Measurements from ENCODE around the gene SESN3. TPM values are rescaled to one million over a fixed set of nuclear protein-coding genes. Genes with fewer than 3 reads are reported as not detected.
"Not testable (repeated sequence)": the region's sequence is repeated elsewhere in the genome, so short reads cannot be mapped to it uniquely, and the experiment has no call there.

Gene SESN3
- total RNA-seq, 2 donors from 2014 or later: 9.9 to 13.3 TPM

DNA sequence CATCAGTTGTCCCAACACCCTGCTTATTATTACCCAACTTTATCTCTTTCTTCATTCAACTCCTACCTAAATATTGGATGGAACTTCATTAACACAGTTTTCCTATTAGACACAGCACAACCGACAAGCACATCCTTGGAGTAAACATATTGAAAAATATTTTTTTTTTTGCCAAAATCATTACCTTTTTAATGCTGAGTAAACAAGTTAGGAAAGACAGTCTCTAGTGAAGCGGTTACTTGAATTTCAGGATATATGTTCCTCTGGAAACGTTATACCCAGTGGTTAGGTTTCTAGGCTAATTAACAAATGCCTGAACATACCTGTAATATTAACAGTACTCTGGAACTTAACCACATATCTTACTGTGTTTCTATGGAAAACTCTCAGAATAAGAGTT lies 11.4 kb downstream of the SESN3 start:
- no peaks in the 10 kb centered on the region for H3K36me3 ChIP-seq
- H3K27ac ChIP-seq: no peak overlapping the region
- no peak for DNase-seq (ENCODE audit: low spot score)
- H3K4me3 ChIP-seq: no peak overlapping the region
- H3K27me3 ChIP-seq: no peaks in the 10 kb centered on the region
- H3K4me1 ChIP-seq: no peaks in the 10 kb centered on the region
- no peaks in the 10 kb centered on the region for H3K9me3 ChIP-seq
- TF ChIP-seq, protein P1, sequence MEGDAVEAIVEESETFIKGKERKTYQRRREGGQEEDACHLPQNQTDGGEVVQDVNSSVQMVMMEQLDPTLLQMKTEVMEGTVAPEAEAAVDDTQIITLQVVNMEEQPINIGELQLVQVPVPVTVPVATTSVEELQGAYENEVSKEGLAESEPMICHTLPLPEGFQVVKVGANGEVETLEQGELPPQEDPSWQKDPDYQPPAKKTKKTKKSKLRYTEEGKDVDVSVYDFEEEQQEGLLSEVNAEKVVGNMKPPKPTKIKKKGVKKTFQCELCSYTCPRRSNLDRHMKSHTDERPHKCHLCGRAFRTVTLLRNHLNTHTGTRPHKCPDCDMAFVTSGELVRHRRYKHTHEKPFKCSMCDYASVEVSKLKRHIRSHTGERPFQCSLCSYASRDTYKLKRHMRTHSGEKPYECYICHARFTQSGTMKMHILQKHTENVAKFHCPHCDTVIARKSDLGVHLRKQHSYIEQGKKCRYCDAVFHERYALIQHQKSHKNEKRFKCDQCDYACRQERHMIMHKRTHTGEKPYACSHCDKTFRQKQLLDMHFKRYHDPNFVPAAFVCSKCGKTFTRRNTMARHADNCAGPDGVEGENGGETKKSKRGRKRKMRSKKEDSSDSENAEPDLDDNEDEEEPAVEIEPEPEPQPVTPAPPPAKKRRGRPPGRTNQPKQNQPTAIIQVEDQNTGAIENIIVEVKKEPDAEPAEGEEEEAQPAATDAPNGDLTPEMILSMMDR (IDR thresholded peaks at IDR 0.05): no peak

DNA sequence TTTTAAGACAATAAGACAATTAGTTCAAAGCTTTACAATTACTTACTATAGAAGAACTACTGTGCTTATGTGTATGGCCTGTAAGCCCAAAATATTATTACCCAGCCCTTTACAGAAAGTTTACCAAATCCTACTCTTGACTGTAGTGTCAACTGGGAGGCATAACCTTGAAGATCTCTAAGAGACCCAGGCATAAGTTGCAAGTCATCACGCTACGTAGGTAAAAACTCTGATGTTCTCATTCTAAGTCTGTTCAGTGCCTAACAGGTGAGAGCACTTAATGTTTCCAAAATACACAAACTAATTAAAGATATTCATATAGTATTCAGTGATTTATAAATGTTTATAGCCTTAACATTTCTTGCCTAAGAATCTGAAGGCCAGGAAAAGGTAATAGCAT lies 12.9 kb downstream of the SESN3 start:
- TF ChIP-seq, protein P1 (IDR thresholded peaks at IDR 0.05): no peak
- H3K36me3 ChIP-seq: no peaks in the 10 kb centered on the region
- H3K4me1 ChIP-seq: no peaks in the 10 kb centered on the region
- H3K9me3 ChIP-seq: no peaks in the 10 kb centered on the region
- H3K4me3 ChIP-seq: no peak overlapping the region
- no peak for DNase-seq (ENCODE audit: low spot score)
- no peak overlapping the region for H3K27ac ChIP-seq
- H3K27me3 ChIP-seq: no peaks in the 10 kb centered on the region

DNA sequence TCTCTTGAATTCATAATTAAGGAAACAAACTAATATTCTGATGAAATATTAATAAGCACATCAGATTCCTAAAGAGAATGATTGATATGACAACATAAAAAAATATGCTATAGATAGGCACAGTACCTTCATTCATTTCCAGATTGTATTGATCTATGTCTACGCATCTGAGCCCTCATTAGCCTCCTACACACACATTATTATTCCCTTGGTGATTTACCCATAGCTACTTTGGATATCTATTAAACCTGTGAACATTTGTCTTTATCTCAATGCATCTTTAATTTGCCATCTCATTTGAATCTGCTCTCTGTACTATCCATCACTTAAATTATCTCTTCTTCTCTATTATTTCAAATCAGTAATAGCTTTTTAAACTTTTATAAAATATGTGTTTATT lies 18.4 kb downstream of the SESN3 start:
- Histone ChIP-seq H3K4me3 (no peak overlapping the region), H3K36me3 (no peaks in the 10 kb centered on the region), H3K27me3 (no peaks in the 10 kb centered on the region), H3K27ac (no peak overlapping the region), H3K9me3 (no peaks in the 10 kb centered on the region), H3K4me1 (no peaks in the 10 kb centered on the region)
- DNase-seq (ENCODE audit: low spot score): no peak
- TF ChIP-seq, protein P1 (IDR thresholded peaks at IDR 0.05): no peak

DNA sequence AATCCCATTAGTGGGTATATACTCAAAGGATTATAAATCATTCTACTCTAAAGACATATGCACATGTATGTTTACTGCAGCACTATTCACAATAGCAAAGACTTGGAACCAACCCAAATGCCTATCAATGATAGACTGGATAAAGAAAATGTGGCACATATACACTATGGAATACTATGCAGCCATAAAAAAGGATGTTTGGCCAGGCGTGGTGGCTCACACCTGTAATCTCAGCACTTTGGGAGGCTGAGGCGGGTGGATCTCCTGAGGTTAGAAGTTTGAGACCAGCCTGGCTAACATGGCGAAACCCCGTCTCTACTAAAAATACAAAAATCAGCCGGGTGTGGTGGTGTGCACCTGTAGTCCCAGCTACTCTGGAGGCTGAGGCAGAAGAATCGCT lies 21.5 kb downstream of the SESN3 start:
- not testable (repeated sequence) for H3K4me1 ChIP-seq; H3K36me3 ChIP-seq; DNase-seq (ENCODE audit: low spot score); H3K27me3 ChIP-seq; H3K27ac ChIP-seq; H3K9me3 ChIP-seq; H3K4me3 ChIP-seq

DNA sequence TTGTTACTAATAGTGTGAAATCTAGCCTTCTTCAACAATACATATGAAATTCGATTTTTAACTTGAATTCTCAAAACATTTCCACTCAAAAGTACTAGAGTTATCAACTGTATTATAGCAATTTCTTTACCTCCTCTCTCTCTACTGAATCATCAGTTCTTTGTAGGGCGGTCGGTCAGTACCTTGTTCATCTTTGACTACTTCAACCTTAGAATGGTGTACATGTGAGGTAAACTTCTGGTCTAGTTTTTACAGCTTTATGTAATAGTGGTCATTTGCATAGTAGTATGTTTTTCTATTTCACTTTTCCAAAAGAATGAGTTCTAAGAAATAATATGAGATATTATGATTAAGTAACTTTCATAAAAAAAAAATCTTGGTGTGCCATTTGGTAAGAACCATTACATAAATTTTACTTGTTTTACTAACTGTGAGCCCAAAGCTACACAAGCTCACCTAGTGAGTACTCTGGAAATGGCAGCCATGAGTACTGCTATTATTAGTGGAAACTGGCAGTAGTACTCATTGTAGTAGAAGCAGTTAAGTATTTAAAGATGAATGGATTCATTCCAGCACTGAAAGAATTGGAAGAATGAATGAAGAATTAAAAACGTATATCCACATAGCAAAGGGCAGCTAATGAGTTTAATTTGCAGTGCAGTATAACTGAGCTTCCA lies 30.1 kb downstream of the SESN3 start:
- no peaks in the 10 kb centered on the region for H3K27me3 ChIP-seq
- H3K9me3 ChIP-seq: no peaks in the 10 kb centered on the region
- H3K4me1 ChIP-seq: no peaks in the 10 kb centered on the region
- TF ChIP-seq, protein P1 (IDR thresholded peaks at IDR 0.05): no peak
- H3K4me3 ChIP-seq: no peak overlapping the region
- H3K36me3 ChIP-seq: no peaks in the 10 kb centered on the region
- no peak for DNase-seq (ENCODE audit: low spot score)
- H3K27ac ChIP-seq: no peak overlapping the region

DNA sequence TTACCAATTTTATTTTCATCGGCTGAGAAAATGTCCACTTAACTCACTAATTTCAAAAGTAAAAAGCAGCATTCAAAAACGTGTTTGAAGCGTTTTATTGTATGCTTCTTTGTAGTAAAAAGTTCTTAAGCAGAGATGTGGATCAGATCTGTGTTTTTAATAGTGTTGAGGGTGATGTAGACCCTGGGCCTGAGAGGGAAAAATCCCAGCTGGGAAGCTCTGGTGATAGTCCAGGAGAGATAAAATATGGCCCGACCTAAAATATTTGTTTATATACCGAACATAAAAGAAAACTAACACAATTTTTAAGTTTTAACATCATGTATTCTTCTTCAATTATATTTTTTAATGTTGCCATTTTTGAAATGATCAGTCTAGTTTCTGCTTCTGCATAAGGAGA lies 35.2 kb downstream of the SESN3 start:
- Histone ChIP-seq H3K4me3 (no peak overlapping the region), H3K4me1 (no peaks in the 10 kb centered on the region), H3K27me3 (no peaks in the 10 kb centered on the region), H3K9me3 (no peaks in the 10 kb centered on the region), H3K36me3 (peaks cover 4% of the 10 kb centered on the region), H3K27ac (no peak overlapping the region)
- TF ChIP-seq, protein P1 (IDR thresholded peaks at IDR 0.05): no peak
- DNase-seq (ENCODE audit: low spot score): no peak
